Stimulated activated CD8-positive, alpha-beta memory T cell treated with anti-CD3 and anti-CD28 coated beads, Interleukin-12 subunit alpha, Interleukin-12 subunit beta, amount 100 ng/mL, for 1 hour (primary cell): ENCODE measurements around the gene ZFAND2A.
"Not testable (repeated sequence)": the region's sequence is repeated elsewhere in the genome, so short reads cannot be mapped to it uniquely, and the experiment has no call there.

Experiments
- DNase-seq: peaks from one replicate; pipeline ENCODE4 v3.0.0-alpha.2; 2020; ENCODE audit warnings: low read depth

The ZFAND2A gene

GRCh38 chr7:1124164-1124563, 35.8 kb downstream of the ZFAND2A start:
- no peak for DNase-seq

DNA sequence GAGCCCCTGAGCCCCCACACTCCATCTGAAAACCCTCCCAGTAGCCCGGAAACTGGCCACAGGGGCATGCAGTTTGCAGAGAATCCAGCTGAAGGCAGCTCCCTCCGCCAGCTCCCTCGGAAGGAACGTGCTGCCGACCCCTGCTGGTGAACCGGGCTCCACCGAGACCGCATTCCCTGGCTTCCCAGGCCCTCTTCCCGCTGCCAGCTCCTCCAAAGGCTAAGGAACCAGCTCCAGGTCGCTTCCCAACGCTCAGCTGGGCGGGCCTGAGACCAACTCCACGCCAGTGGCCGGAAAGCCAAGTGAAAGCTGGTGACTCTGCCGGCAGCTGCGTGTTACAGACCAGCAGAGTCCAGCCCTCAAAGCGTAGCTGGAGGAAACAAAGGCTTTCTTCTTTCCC, 36.3 kb downstream of the ZFAND2A start:
- DNase-seq: no peak

DNA sequence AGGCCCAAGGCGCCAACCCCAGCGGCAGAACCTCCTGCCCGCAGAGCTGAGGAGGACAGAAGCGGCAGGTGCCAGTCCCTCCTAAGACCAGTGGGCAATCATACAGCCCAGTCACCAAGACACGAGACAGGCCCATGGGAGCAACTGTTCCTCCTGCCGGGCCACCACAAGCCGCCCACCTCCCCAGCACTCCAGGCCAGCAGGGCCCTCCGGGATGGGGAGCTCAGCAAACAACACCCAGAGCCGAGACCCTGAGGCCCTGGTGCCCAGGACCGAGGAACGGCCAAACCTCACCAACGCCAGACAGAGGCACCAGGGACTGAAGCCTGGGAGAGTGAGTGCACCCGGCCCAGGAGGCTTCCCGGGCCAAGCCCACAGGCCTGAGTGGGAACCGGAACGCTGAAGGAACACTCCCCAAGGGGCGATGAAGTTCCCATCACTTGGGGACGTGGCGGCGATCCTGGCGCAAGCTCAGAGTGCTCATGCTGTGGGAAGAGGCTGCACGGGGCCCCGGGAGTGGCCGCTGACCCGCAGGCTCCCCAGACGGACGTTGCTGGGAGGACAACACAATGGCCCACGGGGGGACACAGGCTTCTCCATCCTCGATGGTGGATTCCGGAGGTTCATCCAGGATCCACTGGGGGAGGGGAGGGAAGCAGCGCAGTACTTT, 37.0 kb downstream of the ZFAND2A start:
- DNase-seq: no peak

DNA sequence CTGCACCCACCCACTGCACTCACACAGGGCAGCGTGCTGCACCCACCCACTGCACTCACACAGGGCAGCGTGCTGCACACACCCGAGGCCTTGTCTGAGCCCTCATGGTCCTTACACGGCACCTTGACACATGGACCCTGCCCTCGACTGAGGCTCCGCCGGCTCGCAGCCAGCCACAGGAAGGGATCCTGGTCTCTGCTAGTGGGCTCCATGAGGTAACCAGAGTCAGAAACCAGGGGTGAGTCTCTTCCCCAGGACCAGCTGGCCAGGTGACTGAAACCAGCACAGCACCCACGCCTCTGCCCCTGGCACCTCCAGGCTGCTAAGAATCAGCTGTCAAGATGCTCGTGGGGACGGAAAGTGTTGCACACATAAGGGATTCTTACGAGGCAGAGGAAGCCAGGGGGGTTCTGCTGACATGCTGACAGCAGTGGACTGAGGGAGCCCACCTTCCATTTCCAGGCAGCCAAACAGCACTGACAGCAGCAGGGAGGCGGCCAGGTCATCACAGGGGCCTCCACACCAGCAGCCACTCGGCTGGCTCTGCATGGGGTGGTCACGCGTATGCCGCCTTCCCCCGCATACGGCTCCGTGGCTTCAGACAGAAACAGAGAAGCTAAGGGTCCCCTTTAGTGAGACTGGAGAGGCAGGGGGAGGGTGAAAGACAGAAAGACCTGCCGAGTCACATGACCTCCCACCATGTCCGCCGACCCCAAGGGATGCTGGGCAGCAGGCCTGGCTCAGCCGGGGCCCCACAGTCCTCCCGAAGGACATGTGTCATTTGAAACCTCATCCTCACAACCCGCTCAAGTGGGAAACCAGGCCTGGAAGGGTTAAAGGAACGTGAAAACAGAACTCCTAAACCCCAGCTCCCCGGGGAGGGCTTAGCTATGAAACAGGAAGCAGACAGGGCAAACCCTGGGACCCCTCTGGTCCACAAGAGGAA, 37.8 kb downstream of the ZFAND2A start:
- no peak for DNase-seq

GRCh38 chr7:1121476-1121875, 38.5 kb downstream of the ZFAND2A start:
- DNase-seq: no peak

DNA sequence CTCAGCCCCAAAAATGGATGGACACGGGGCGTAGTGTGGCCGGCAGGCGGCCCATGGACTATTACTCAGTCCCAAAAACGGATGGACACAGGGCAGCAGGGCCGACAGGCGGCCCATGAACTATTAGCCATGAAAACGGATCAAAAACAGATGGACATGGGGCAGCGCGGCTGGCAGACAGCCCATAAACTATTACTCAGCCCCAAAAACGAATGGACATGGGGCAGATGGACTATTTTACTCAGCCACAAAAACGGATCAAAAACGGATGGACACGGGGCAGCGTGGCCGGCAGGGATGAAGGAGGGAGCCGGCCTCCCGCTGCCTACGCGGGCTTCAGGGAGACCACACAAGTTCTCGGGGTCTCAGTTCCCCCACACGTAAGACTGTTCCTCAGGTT, 39.2 kb downstream of the ZFAND2A start:
- no peak for DNase-seq

DNA sequence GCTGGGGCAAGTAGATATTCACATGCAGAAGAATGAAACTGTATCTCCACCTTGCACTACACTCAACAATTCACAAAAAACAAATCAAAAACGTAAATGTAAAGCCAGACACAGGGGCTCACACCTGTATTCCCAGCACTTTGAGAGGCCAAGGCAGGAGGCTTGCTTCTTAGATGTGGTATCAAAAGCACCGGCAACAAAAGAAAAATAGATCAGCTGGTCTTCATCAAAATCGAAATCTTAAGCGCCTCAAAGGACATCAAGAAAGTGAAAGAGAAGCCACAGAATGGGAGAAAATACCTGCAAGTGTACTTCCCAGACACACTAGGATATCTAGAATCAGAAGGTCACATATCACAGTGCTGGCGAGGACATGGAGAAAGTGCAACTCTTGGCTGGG, 40.8 kb downstream of the ZFAND2A start:
- DNase-seq: no peak

DNA sequence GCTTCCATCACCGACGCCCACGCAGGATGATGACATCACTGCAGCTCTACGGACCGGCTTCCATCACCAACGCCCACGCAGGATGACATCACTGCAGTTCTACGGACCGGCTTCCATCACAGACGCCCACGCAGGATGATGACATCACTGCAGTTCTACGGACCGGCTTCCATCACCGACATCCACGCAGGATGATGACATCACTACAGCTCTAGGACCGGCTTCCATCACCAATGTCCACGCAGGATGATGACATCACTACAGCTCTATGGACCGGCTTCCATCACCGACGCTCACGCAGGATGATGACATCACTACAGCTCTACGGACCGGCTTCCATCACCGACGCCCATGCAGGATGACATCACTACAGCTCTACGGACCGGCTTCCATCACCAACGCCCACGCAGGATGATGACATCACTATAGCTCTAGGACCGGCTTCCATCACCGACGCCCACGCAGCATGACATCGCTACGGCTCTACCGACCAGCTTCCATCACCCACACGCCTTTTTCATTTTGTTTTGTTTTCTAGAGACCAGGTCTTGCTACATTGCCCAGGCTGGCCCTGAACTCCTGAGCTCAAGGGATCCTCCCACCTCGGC, 42.6 kb downstream of the ZFAND2A start:
- no peak for DNase-seq

DNA sequence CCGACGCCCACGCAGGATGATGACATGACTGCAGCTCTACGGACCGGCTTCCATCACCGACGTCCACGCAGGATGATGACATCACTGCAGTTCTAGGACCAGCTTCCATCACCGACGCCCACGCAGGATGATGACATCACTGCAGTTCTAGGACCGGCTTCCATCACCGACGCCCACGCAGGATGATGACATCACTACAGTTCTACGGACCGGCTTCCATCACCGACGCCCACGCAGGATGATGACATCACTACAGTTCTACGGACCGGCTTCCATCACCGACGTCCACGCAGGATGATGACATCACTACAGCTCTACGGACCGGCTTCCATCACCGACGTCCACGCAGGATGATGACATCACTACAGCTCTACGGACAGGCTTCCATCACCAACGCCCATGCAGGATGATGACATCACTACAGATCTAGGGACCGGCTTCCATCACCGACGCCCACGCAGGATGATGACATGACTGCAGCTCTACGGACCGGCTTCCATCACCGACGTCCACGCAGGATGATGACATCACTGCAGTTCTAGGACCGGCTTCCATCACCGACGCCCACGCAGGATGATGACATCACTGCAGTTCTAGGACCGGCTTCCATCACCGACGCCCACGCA, 43.5 kb downstream of the ZFAND2A start:
- not testable (repeated sequence) for DNase-seq

DNA sequence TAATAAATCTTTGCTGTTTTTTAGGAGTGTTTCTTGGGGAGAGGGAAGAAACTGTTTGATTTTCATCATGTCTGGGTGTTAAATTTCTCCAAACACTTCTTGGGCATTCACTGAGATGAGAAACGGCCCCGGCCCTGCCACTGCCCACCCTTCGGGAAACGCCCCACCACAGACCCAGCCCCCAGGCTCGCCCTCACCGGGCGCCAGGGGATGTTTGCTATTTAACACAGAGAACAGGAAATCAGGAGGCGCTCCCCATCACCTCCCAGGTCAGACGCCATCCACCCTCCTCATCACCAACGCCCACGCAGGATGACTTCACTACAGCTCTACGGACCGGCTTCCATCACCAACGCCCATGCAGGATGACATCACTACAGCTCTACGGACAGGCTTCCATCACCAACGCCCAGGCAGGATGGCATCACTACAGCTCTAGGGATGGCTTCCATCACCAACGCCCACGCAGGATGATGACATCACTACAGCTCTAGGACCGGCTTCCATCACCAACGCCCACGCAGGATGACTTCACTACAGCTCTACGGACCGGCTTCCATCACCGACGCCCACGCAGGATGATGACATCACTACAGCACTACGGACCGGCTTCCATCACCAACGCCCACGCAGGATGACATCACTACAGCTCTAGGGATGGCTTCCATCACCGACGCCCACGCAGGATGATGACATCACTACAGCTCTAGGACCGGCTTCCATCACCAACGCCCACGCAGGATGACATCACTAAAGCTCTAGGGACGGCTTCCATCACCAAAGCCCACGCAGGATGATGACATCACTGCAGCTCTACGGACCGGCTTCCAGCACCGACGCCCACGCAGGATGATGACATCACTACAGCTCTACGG, 44.6 kb downstream of the ZFAND2A start:
- not testable (repeated sequence) for DNase-seq

DNA sequence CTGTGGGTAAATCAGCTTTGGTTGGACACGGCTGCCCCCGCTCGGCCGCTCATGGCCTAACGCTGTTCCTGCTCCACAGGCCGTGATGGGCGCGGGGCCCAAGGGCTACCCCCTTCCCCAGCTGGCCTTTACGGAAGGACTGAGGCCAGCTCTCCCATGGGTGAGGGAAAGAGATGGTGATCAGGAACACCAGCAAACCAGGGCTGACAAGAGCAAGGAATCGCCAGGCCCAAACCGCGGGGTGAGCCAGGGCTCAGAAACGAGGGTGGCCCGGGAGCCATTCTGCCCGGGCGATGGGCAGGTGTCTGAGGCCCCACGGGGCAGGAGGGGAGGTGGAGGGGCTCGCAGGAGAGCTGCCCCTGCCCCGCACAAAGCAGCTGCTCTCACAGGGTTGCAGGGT, 45.5 kb downstream of the ZFAND2A start:
- no peak for DNase-seq

DNA sequence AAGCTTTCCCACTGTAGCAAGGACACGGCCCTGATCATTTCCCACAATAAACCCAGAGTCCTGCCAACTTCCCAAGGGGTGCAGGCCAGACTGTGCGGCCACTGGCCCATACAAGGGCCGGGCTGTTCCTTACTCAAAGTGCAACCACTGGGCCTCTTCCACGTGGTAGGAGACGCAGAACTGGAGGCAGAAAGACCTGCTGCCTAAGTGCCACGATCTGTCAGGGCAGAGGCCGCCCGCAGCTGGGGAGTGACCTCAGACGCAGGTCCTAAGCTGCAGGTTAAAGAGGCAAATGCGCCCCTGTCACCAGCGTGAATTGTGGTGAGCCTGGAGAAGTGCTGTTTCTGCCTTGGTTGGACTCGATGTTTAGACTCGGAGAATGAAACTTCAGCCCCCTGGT, 45.9 kb downstream of the ZFAND2A start:
- no peak for DNase-seq

- no peak for DNase-seq
Observed at GRCh38 chr7:1113548-1113885, 46.5 kb downstream of the ZFAND2A start.

- DNase-seq: no peak
Observed at GRCh38 chr7:1112625-1113547, 47.1 kb downstream of the ZFAND2A start.

GRCh38 chr7:1112109-1112508, 47.9 kb downstream of the ZFAND2A start:
- DNase-seq: no peak

DNA sequence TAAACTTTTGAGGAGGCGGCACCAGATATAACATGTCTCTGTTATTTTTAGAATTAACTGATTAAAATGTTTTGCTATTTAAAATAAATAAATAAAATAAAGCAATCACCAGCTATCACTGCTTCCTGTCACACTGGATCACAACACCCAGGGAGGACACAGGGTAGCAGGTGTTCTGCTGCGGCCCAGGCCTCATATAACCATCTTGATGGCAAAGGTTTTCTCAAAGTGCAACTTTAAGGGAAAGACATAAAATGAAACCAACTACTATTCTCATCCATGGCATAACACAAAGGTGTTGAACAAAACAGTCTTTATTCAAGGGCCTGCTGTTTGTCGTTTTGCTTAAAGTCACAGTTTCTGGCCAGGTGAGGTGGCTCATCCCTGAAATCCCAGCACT, 48.8 kb downstream of the ZFAND2A start:
- no peak for DNase-seq

- DNase-seq: no peak
Observed at GRCh38 chr7:1110358-1110757, 49.6 kb downstream of the ZFAND2A start.

DNA sequence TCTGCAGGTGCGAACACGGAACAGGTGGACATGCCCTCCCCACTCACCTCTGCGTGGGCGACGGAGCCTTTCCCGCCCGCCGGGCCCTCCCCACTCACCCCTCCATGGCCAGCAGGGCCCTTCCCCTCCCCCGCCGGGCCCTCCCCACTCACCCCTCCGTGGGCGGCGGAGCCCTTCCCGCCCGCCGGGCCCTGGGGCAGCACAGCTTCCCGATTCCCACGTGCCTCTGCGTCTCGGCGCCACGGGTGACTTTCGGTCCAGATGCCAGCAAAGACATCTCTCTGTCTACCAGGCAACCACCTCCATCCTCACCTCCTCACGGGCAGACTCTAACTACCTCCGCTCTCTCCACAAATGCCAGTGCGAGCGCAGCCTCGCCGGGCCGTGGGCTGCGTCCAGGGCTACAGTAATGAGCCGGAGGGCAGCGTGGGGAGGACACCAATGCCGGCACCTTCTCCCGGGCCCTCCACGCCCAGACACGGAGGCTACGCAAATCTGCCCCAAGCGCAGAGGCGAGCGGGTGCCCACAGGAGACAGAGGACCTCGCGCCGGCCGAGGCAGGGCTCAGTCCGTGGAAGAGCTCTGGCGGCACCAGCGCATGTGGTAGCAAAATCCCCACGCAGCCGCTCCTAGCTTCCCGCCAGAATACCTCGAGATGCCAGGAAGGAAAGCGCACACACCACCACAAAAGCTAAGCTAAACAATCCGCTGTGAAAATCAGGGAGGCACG, 50.2 kb downstream of the ZFAND2A start:
- DNase-seq: no peak

DNA sequence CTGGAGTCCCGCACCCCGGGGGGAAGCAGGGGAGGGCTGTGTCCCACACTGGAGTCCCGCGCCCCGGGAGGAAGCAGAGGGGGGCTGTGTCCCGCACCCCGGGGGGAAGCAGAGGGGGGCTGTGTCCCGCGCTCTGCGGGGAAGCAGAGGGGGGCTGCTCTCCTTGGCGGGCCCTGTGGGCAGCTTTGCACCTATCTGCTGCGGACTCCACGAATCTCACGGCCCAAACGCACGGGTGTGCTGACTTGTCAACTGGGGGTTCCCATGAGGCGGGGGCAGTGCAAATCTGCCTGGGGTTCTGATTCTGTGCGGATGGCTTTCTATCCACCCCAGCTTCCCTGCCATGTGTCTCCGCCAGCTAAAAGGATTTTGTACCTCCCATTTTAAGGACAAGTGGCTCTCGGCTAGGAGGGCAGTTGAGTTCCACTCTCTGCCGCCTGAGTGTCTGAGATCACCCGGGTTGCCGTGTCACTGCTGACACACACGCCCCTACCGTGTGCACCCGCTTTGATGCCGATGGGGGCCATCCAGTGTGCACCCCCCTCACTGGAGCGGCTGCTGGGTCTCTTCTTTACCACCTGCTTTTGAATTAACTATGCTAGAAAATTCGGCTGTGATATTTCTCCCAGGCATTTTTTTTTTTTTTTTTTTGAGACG, 51.6 kb downstream of the ZFAND2A start:
- DNase-seq: no peak
